ENCODE results near the gene KCNK15.

The KCNK15 gene

GRCh38 chr20:44769481-44769863 lies 23.8 kb downstream of the KCNK15 start:
- no peak for DNase-seq (ENCODE audit: low spot score)
- TF ChIP-seq, protein P1, sequence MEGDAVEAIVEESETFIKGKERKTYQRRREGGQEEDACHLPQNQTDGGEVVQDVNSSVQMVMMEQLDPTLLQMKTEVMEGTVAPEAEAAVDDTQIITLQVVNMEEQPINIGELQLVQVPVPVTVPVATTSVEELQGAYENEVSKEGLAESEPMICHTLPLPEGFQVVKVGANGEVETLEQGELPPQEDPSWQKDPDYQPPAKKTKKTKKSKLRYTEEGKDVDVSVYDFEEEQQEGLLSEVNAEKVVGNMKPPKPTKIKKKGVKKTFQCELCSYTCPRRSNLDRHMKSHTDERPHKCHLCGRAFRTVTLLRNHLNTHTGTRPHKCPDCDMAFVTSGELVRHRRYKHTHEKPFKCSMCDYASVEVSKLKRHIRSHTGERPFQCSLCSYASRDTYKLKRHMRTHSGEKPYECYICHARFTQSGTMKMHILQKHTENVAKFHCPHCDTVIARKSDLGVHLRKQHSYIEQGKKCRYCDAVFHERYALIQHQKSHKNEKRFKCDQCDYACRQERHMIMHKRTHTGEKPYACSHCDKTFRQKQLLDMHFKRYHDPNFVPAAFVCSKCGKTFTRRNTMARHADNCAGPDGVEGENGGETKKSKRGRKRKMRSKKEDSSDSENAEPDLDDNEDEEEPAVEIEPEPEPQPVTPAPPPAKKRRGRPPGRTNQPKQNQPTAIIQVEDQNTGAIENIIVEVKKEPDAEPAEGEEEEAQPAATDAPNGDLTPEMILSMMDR (IDR thresholded peaks at IDR 0.05; ENCODE audit: extremely low read depth, missing control alignments): no peak

DNA sequence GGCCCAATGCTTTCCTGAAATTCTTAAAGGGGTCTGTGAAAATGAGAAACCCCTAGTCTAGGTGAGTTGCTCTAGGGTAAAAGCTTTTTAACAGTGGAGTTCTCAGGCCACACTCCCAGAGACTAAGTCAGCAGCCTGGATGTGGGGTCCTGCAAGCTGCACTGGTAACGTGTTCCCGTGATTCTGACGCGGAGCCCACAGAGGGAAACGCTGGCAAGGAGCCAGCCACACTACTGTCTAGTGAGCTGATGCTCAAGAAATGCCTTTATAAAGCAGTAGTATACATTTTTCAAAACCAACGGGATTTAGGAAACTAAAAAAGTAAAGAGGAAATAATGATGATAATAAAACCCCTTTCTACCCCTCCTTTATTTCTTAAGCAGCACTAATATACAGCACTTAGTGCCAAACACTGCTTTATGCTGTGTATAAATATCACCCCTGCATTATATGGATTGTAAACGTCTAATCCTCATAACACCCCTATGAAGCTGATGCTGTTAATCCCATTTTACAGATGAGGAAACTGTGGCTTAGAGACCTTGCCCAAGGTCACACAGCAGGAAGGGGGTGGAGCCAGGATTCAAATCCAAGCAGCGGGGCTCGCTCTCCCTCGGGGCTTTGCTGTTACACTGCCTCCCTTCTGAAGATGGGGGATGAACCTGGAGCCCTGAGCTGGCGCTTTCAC lies 25.0 kb downstream of the KCNK15 start:
- no peak for DNase-seq (ENCODE audit: low spot score)

GRCh38 chr20:44771172-44771535 lies 25.5 kb downstream of the KCNK15 start:
- TF ChIP-seq, protein P1 (IDR thresholded peaks at IDR 0.05; ENCODE audit: extremely low read depth, missing control alignments): no peak
- no peak for DNase-seq (ENCODE audit: low spot score)

More for the DNA sequence above, 25.0 kb downstream of the KCNK15 start:
- TF ChIP-seq, protein P1 (IDR thresholded peaks at IDR 0.05; ENCODE audit: extremely low read depth, missing control alignments): no peak

- no peak for DNase-seq (ENCODE audit: low spot score)
- TF ChIP-seq, protein P1 (IDR thresholded peaks at IDR 0.05; ENCODE audit: extremely low read depth, missing control alignments): no peak
Observed at GRCh38 chr20:44772636-44773035, 27.0 kb downstream of the KCNK15 start.

- TF ChIP-seq, protein P1 (IDR thresholded peaks at IDR 0.05; ENCODE audit: extremely low read depth, missing control alignments): no peak
- no peak for DNase-seq (ENCODE audit: low spot score)
Observed at GRCh38 chr20:44773070-44773829, 27.6 kb downstream of the KCNK15 start.

GRCh38 chr20:44776980-44777379 lies 31.3 kb downstream of the KCNK15 start:
- no peak for DNase-seq (ENCODE audit: low spot score)
- TF ChIP-seq, protein P1 (IDR thresholded peaks at IDR 0.05; ENCODE audit: extremely low read depth, missing control alignments): no peak

GRCh38 chr20:44780226-44780625 lies 34.6 kb downstream of the KCNK15 start:
- peak; percentile 58 for DNase-seq (ENCODE audit: low spot score)
- TF ChIP-seq, protein P1 (IDR thresholded peaks at IDR 0.05; ENCODE audit: extremely low read depth, missing control alignments): no peak

All from GM20000 (cell line).